Immature natural killer cell (primary cell): Measurements from ENCODE around the gene TSFM. TPM values are rescaled to one million over a fixed set of nuclear protein-coding genes. Genes with fewer than 3 reads are reported as not detected.

Experiments used
- DNase-seq, 3 donors: peaks; one replicate each; pipeline ENCODE4 v3.0.0; 2022; ENCODE audit warnings: mixed read lengths in 1 of 3
- H3K27ac Mint-ChIP-seq, 6 donors: one replicate each; pipeline ENCODE4 v1.8.0; 2020; ENCODE audit warnings: mixed read lengths in 6 of 6, mild to moderate bottlenecking in 5 of 6, inconsistent platforms in 4 of 6, moderate library complexity in 3 of 6
- H3K27me3 Mint-ChIP-seq, 3 donors: one replicate each; pipeline ENCODE4 v1.8.0; 2020 to 2021; ENCODE audit warnings: low read depth in 3 of 3, mild to moderate bottlenecking in 3 of 3, mixed read lengths in 3 of 3, moderate library complexity in 3 of 3, inconsistent platforms in 1 of 3
- H3K36me3 Mint-ChIP-seq, 3 donors: one replicate each; pipeline ENCODE4 v1.8.0; 2020; ENCODE audit warnings: mixed read lengths in 3 of 3, inconsistent platforms in 2 of 3, mild to moderate bottlenecking in 2 of 3
- H3K4me1 Mint-ChIP-seq, 2 donors: one replicate each; pipeline ENCODE4 v1.8.0; 2020; ENCODE audit warnings: inconsistent platforms in 2 of 2, mild to moderate bottlenecking in 2 of 2, mixed read lengths in 2 of 2, moderate library complexity in 1 of 2
- H3K4me3 Mint-ChIP-seq, 5 donors: one replicate each; pipeline ENCODE4 v1.8.0; 2020; ENCODE audit warnings: mild to moderate bottlenecking in 5 of 5, mixed read lengths in 5 of 5, inconsistent platforms in 3 of 5, moderate library complexity in 3 of 5
- H3K9me3 Mint-ChIP-seq, 6 donors: one replicate each; pipeline ENCODE4 v1.8.0; 2020; ENCODE audit warnings: mild to moderate bottlenecking in 6 of 6, mixed read lengths in 6 of 6, inconsistent platforms in 4 of 6, moderate library complexity in 3 of 6
- polyA plus RNA-seq, 3 donors: library from polyadenylated mRNA; unstranded; fragments of 300-500 nt; fragmentation: Illumina TruSeq; gene quantifications; one replicate each; pipeline ENCODE4 v1.2.3, GENCODE V29; 2021

Gene TSFM
- polyA plus RNA-seq, 3 donors from 2014 or later, result 22.2 to 38.6 (median 23.4) TPM

- H3K27ac Mint-ChIP-seq, result peak overlapping the region in 5 of 6 donors; percentile 55 to 73 (median 62)
- H3K27me3 Mint-ChIP-seq, result no peaks in the 10 kb centered on the region
- peaks cover 83 to 84% of the 10 kb centered on the region in 2 donors for H3K4me1 Mint-ChIP-seq
- no peak for DNase-seq
- peak overlapping the region in 2 of 5 donors; percentile 30 to 33 for H3K4me3 Mint-ChIP-seq
- H3K9me3 Mint-ChIP-seq, result no peaks in the 10 kb centered on the region
- peaks cover 0 to 2% (median 0%) of the 10 kb centered on the region in 3 donors for H3K36me3 Mint-ChIP-seq
These were observed 51.7 kb downstream of the TSFM start for GRCh38 chr12:57834086-57834876.

DNA sequence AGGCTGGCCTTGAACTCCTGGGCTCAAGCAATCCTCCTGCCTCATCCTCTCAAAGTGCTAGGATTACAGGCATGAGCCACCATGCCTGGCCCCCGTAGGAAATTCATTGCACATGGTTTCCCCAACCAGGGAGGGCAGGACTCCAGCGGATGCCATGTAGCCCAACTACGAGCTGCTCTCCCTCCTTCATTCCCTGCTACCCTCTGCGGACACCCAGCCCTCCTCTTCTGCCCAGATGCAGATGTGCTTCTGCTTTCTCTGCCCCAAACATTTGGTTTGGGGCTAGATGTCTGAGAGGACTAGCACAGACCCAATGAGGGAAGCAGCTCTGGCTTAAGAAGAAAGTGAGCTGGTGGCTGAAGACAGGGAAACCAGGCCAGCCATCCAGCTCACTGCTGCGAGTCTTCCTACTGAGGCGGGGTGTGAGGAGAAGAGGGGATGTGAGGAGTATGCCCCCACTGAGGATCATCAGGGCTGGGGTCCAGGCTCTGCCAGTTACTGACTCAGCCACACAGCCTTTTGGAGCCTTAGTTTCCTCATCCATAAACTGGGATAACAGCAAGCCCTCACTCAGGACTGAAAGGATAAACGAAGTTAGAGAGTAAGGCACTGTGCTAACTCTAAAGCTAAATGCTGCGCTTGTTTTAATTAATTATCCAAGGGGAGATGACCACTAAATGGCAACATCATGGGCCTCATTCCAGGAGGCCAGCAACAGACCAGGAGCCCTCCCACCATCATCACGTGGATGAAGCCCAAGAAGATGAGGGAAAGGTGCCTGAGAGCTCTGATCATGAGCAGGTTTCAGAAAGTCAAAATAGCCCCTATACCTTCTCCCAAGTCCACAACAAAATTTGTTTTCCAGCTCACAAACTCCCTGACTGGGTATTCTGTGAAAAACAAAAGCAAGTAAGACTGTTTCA is 53.0 kb downstream of the TSFM start:
- Mint-ChIP-seq H3K4me3 (peak overlapping the region; percentile 23 to 79 (median 60)), H3K4me1 (peaks cover 91% of the 10 kb centered on the region in 2 donors), H3K27me3 (no peaks in the 10 kb centered on the region), H3K27ac (peak overlapping the region; percentile 54 to 91 (median 82)), H3K9me3 (no peaks in the 10 kb centered on the region), H3K36me3 (no peaks in the 10 kb centered on the region)
- DNase-seq, result no peak

GRCh38 chr12:57836442-57837375 is 54.1 kb downstream of the TSFM start:
- H3K27ac Mint-ChIP-seq, result peak overlapping the region; percentile 54 to 91 (median 82)
- H3K4me1 Mint-ChIP-seq, result peaks cover 94 to 96% of the 10 kb centered on the region in 2 donors
- peak overlapping the region; percentile 55 to 79 (median 60) for H3K4me3 Mint-ChIP-seq
- no peaks in the 10 kb centered on the region for H3K27me3 Mint-ChIP-seq
- peak; percentile 31 to 36 (median 32) for DNase-seq
- H3K9me3 Mint-ChIP-seq, result no peaks in the 10 kb centered on the region
- H3K36me3 Mint-ChIP-seq, result no peaks in the 10 kb centered on the region

DNA sequence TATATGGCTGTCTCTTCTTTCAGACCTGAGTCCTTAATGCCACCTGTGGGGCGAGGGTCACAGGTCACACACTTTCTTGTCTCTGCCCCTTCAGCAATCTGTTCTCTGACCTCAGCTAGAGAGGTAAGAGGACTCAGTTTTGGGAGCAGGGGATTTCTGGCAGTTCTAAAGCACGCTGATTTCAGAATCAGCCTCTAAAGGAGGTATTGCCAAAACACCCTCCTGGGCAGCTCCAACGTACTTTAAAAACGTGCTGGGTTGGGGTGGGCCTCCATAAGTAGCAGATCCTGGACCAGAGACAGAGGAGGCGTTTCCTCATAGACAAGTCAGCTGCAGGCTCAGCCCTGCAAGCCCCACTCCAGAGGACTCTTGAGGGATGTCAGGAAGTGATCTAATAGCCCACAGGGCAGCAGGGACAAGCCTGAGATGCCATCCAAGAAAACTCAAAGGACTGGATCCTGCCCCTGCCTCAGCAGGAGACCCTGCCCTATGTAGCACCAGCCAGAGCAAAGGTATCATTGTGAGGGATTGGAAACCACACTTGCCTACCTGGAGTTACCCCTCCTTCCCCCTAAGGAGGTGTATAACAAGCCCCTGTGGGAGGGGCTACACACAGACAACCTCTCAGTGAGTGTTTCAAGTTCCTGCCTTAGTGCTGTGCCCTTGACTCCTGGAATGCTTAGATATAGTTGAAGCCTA is 55.4 kb downstream of the TSFM start:
- Mint-ChIP-seq H3K27ac (peak overlapping the region; percentile 59 to 92 (median 87)), H3K27me3 (no peaks in the 10 kb centered on the region), H3K9me3 (no peaks in the 10 kb centered on the region), H3K4me1 (peaks cover 94 to 97% of the 10 kb centered on the region in 2 donors), H3K36me3 (no peaks in the 10 kb centered on the region), H3K4me3 (peak overlapping the region; percentile 36 to 68 (median 51))
- DNase-seq, result no peak

DNA sequence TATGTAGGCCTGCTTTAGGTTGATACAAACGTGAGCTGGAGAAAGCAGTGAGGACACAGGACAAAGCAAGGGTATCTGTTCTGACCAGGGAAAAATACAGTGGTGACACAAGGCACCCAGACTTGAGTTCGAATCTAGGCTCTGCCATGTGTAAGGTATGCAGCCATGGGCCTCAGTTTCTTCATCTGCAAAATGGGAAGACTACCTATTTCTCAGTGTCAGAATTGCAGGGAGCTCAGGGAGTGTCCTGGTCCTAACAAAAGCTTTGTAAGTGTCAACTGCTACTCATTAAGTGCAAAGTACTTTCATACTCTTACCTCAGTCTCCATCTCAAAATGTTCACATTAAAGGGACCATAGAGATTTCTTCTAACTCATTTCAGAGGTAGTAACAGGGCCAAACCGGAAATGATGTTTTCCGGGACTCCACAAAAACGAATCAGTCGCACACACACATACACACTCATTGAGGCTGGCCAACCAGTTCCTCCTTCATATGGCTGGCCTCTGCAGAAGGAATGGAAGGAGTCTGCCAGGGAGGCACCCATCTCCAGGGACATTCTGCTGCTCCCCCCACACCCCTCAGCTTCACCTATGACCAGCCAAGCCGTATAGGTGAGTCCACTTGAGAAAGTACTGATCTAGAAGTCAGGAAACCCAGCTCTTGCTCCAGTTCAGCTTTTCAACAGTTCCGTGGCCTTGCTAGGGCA is 56.2 kb downstream of the TSFM start:
- no peaks in the 10 kb centered on the region for H3K9me3 Mint-ChIP-seq
- peak overlapping the region; percentile 4 to 68 (median 39) for H3K4me3 Mint-ChIP-seq
- no peaks in the 10 kb centered on the region for H3K27me3 Mint-ChIP-seq
- peaks cover 94 to 97% of the 10 kb centered on the region in 2 donors for H3K4me1 Mint-ChIP-seq
- peak overlapping the region; percentile 59 to 92 (median 86) for H3K27ac Mint-ChIP-seq
- H3K36me3 Mint-ChIP-seq, result no peaks in the 10 kb centered on the region
- DNase-seq, result no peak

- Mint-ChIP-seq H3K36me3 (no peaks in the 10 kb centered on the region), H3K27ac (peak overlapping the region in 5 of 6 donors; percentile 37 to 87 (median 64)), H3K4me3 (peak overlapping the region in 1 of 5 donors; percentile 41), H3K27me3 (peaks cover 0 to 7% (median 5%) of the 10 kb centered on the region in 3 donors), H3K9me3 (no peaks in the 10 kb centered on the region), H3K4me1 (peaks cover 96 to 97% of the 10 kb centered on the region in 2 donors)
- no peak for DNase-seq
These were observed 57.4 kb downstream of the TSFM start for GRCh38 chr12:57839996-57840395.

DNA sequence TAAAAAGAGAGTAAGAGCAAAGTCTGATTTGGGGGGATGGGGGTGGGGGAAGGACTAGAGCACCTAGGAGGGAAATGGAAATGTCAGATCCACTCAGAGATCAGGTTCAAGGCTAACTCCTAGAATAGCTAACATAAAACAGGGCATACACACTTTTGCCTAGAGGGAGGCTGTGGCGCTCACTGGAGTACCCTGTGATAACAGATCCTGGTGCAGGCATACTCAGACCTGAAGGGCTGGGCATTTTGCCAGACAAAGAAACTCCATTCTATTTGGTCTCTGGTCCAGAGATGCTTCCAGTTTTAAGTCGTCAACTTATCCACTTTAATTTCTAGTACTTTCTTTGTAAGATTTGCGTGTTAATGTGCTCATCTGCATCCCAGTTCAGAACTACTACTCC is 58.1 kb downstream of the TSFM start:
- Mint-ChIP-seq H3K36me3 (no peaks in the 10 kb centered on the region), H3K27me3 (peaks cover 2 to 9% (median 7%) of the 10 kb centered on the region in 3 donors), H3K27ac (peak overlapping the region; percentile 1 to 66 (median 44)), H3K4me1 (peaks cover 89 to 91% of the 10 kb centered on the region in 2 donors), H3K4me3 (peak overlapping the region in 2 of 5 donors; percentile 6 to 14), H3K9me3 (no peaks in the 10 kb centered on the region)
- DNase-seq, result no peak

- DNase-seq, result no peak
- peaks cover 2 to 12% (median 7%) of the 10 kb centered on the region in 3 donors for H3K27me3 Mint-ChIP-seq
- H3K27ac Mint-ChIP-seq, result peak overlapping the region; percentile 8 to 66 (median 45)
- peaks cover 82 to 84% of the 10 kb centered on the region in 2 donors for H3K4me1 Mint-ChIP-seq
- no peaks in the 10 kb centered on the region for H3K9me3 Mint-ChIP-seq
- no peaks in the 10 kb centered on the region for H3K36me3 Mint-ChIP-seq
- H3K4me3 Mint-ChIP-seq, result peak overlapping the region in 2 of 5 donors; percentile 0 to 14
These were observed 58.9 kb downstream of the TSFM start for GRCh38 chr12:57841445-57841844.

DNA sequence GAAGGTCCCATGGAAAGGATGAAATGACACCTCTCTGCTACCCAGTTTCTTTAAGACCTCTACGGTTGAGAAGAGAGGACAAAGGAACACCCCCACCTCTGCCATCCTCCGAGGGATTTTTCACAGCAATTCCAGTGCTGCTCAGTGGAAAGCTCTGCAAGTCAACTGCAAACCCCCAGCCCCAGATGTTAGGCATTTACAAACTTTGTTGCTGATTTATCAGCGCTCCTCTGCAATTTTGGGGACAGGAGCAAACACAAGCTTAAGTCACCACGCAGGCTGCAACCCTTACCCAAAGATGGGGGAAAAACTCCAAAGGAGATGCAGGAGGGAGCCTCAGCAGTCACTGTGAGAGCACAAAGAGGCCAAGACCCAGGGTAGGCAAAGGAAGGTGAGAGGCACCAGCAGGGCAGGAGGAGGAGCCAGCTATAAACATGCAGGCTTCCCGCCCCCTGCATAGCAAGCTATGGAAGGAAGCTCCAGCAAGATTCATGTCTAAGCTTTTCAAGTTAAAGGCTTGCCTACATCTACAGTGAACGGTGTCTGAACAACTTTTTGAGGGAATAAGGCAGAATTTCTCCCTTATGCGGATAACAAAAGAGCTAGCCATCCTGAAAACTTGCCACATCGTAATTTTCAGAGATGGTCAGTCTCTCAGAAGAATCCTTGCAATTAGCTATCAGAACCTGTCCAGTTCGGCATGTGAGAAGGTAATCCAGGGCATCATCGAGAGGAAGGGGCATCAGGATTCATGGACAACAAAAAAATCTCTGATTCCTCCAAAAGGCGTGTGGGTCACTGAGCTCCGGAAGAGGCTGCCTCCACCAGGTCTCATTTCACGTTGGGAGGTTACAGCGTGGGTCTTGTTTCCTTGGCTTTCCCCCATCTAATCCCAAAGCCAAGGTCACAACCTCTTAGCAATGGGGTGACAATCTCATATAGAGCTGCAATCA is 60.0 kb downstream of the TSFM start:
- Mint-ChIP-seq H3K36me3 (no peaks in the 10 kb centered on the region), H3K4me3 (peak overlapping the region; percentile 2 to 90 (median 88)), H3K27ac (peak overlapping the region; percentile 10 to 71 (median 33)), H3K27me3 (peaks cover 2 to 19% (median 14%) of the 10 kb centered on the region in 3 donors), H3K9me3 (no peaks in the 10 kb centered on the region), H3K4me1 (peaks cover 75 to 78% of the 10 kb centered on the region in 2 donors)
- DNase-seq, result no peak

GRCh38 chr12:57844709-57845477 is 62.3 kb downstream of the TSFM start:
- Mint-ChIP-seq H3K27ac (peak overlapping the region; percentile 83 to 94 (median 88)), H3K4me3 (peak overlapping the region; percentile 85 to 90 (median 89)), H3K36me3 (no peaks in the 10 kb centered on the region), H3K27me3 (peaks cover 5 to 19% (median 14%) of the 10 kb centered on the region in 3 donors), H3K9me3 (no peaks in the 10 kb centered on the region), H3K4me1 (peaks cover 56 to 62% of the 10 kb centered on the region in 2 donors)
- DNase-seq, result no peak
